HCT116 (cell line): ENCODE measurements around the gene CFAP92.
A peak's percentile ranks its signal among the peaks of the same experiment; 100 is the strongest.

ENCODE experiments used
- CTCF ChIP-seq, 3 experiments: fragments of 200-600 bp in 1 of 3; sonication (generic) in 1 of 3; IDR thresholded peaks in 2 of 3; conservative IDR thresholded peaks in 1 of 3; 2 replicates each; pipeline ENCODE4 v1.5.1; 2012 to 2017; ENCODE audit warnings: low read depth in 2 of 3, low read length in 2 of 3, antibody characterized with exemption in 1 of 3, borderline replicate concordance in 1 of 3, control low read depth in 1 of 3, mild to moderate bottlenecking in 1 of 3, mixed read lengths in 1 of 3, mixed run types in 1 of 3, moderate library complexity in 1 of 3; ENCODE audit not compliant: insufficient read depth in 1 of 3
- EGR1 ChIP-seq: IDR thresholded peaks from 2 replicates; pipeline ENCODE4 v1.6.1; 2012; ENCODE audit warnings: low read depth
- EZH2 ChIP-seq: fragments of 200-600 bp; sonication (generic); IDR thresholded peaks from 2 replicates; pipeline ENCODE4 v1.6.1; 2017; ENCODE audit warnings: antibody characterized with exemption, mixed run types
- MAX ChIP-seq: IDR thresholded peaks from 2 replicates; pipeline ENCODE4 v1.6.1; 2012
- POLR2A ChIP-seq: IDR thresholded peaks from 2 replicates; pipeline ENCODE4 v1.7.0; 2011; ENCODE audit warnings: borderline replicate concordance; ENCODE audit not compliant: insufficient read depth, insufficient read length; ENCODE audit errors: extremely low read depth
- POLR2AphosphoS5 ChIP-seq: IDR thresholded peaks from 2 replicates; pipeline ENCODE4 v1.6.1; 2011; ENCODE audit warnings: mild to moderate bottlenecking, low read depth, low read length, moderate library complexity
- SP1 ChIP-seq: IDR thresholded peaks from 2 replicates; pipeline ENCODE4 v1.6.1; 2012; ENCODE audit warnings: low read depth
- SRF ChIP-seq: IDR thresholded peaks from 2 replicates; pipeline ENCODE4 v1.6.1; 2012; ENCODE audit warnings: low read depth
- ZNF274 ChIP-seq: fragments of 200-500 bp; sonication (Bioruptor generic); IDR thresholded peaks from 2 replicates; pipeline ENCODE4 v1.6.1; 2014; ENCODE audit warnings: mild to moderate bottlenecking, low read depth, low read length, inconsistent platforms
- TF ChIP-seq, protein P1 (sequence below): IDR thresholded peaks from 2 replicates; pipeline ENCODE4 v1.6.1; 2012; ENCODE audit warnings: low read depth

GRCh38 chr3:128875556-128876120 is 118.2 kb downstream of the CFAP92 start:
- TF ChIP-seq CTCF (IDR thresholded peaks at IDR 0.05 in 2 of 3, conservative IDR thresholded peaks at IDR 0.05 in 1 of 3; ENCODE audit: borderline replicate concordance in 1 of 3, insufficient read depth in 1 of 3, low read depth in 2 of 3, low read length in 2 of 3) (peak; percentile 54 to 75 (median 75)), MAX (no peak), EGR1 (no peak), ZNF274 (no peak), SP1 (no peak), EZH2 (no peak), POLR2AphosphoS5 (no peak), SRF (no peak), POLR2A (peak; percentile 5)
- TF ChIP-seq, protein P1, sequence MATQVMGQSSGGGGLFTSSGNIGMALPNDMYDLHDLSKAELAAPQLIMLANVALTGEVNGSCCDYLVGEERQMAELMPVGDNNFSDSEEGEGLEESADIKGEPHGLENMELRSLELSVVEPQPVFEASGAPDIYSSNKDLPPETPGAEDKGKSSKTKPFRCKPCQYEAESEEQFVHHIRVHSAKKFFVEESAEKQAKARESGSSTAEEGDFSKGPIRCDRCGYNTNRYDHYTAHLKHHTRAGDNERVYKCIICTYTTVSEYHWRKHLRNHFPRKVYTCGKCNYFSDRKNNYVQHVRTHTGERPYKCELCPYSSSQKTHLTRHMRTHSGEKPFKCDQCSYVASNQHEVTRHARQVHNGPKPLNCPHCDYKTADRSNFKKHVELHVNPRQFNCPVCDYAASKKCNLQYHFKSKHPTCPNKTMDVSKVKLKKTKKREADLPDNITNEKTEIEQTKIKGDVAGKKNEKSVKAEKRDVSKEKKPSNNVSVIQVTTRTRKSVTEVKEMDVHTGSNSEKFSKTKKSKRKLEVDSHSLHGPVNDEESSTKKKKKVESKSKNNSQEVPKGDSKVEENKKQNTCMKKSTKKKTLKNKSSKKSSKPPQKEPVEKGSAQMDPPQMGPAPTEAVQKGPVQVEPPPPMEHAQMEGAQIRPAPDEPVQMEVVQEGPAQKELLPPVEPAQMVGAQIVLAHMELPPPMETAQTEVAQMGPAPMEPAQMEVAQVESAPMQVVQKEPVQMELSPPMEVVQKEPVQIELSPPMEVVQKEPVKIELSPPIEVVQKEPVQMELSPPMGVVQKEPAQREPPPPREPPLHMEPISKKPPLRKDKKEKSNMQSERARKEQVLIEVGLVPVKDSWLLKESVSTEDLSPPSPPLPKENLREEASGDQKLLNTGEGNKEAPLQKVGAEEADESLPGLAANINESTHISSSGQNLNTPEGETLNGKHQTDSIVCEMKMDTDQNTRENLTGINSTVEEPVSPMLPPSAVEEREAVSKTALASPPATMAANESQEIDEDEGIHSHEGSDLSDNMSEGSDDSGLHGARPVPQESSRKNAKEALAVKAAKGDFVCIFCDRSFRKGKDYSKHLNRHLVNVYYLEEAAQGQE = no peak
